Brain pericyte (primary cell): Measurements from ENCODE around the gene DEFB121.

Source experiments
- DNase-seq: peaks from one replicate; pipeline ENCODE4 v3.0.0-alpha.2; 2012; ENCODE audit warnings: low read depth, low spot score

DEFB121 gene

GRCh38 chr20:31363295-31363694, 42.7 kb downstream of the DEFB121 start:
- DNase-seq: no peak

GRCh38 chr20:31355981-31356380, 50.0 kb downstream of the DEFB121 start:
- DNase-seq: no peak
